Peyer's patch (tissue), 4 donors: ENCODE results near the gene RARB. TPM values are rescaled to one million over a fixed set of nuclear protein-coding genes. Genes with fewer than 3 reads are reported as not detected.

Experiments
- DNase-seq, 3 donors: peaks; one replicate each; pipeline ENCODE4 v3.0.0-alpha.2; 2017 to 2019
- H3K27ac ChIP-seq, 4 donors: fragments of 200-600 bp; sonication (generic); one replicate each; pipeline ENCODE4 v1.5.1; 2016 to 2019
- H3K27me3 ChIP-seq, 2 donors: fragments of 200-600 bp; sonication (generic); one replicate each; pipeline ENCODE4 v1.5.1; 2019
- H3K36me3 ChIP-seq, 3 donors: fragments of 200-600 bp; sonication (generic); one replicate each; pipeline ENCODE4 v1.5.1; 2016 to 2019
- H3K4me1 ChIP-seq, 4 donors: fragments of 200-600 bp; sonication (generic); one replicate each; pipeline ENCODE4 v1.5.1; 2016 to 2019
- H3K4me3 ChIP-seq, 4 donors: fragments of 200-600 bp; sonication (generic); 1 replicate in 3 of 4; 2 replicates in 1 of 4; pipeline ENCODE4 v1.5.1; 2016 to 2019; ENCODE audit warnings: mild to moderate bottlenecking in 1 of 4
- H3K9me3 ChIP-seq, 4 donors: fragments of 200-600 bp; sonication (generic); one replicate each; pipeline ENCODE4 v1.5.1; 2016 to 2019; ENCODE audit warnings: mild to moderate bottlenecking in 1 of 4
- POLR2A ChIP-seq, 2 donors: fragments of 450-650 bp; IDR thresholded peaks; one replicate each; pipeline ENCODE4 v1.5.1; 2017; ENCODE audit warnings: antibody characterized with exemption in 2 of 2, mild to moderate bottlenecking in 2 of 2, moderate library complexity in 2 of 2
- total RNA-seq, 4 donors: library from RNA; depleted of rRNA; stranded (reverse); fragments of >200 nt; gene quantifications; one replicate each; pipeline ENCODE4 v1.1.0, GENCODE V29; 2016
- TF ChIP-seq, protein P1 (sequence below), 6 experiments: fragments of 450-650 bp in 4 of 6; fragments of 200-600 bp in 2 of 6; sonication (generic) in 1 of 6; IDR thresholded peaks; one replicate each; pipeline ENCODE4 v1.5.1; 2017 to 2019; ENCODE audit warnings: antibody characterized with exemption in 6 of 6, mild to moderate bottlenecking in 3 of 6, moderate library complexity in 1 of 6

Gene RARB
- total RNA-seq, 4 donors from 2014 or later, result 0.53 to 4.1 (median 2.9) TPM

DNA sequence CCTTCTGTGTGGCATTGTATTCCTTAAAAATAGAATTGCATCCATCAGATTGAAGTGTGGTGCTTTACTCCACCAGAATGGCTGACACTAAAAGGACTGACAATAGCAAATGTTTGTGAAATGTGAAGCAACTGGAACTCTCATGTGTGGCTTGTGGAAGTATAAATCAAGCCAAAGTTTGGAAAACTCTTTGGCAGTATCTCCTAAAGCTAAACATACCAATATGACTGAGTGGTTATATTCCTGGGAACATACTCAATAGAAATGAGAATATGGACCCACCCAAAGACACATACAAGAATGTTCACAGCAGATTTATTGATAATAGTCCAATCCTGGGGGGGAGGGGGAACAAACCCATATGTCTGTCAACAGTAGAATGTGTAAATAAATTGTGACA is 87.1 kb downstream of the RARB start:
- H3K27me3 ChIP-seq, result no peaks in the 10 kb centered on the region
- H3K27ac ChIP-seq, result no peak overlapping the region
- no peaks in the 10 kb centered on the region for H3K9me3 ChIP-seq
- H3K36me3 ChIP-seq, result no peaks in the 10 kb centered on the region
- DNase-seq, result no peak
- TF ChIP-seq POLR2A (IDR thresholded peaks at IDR 0.05), result no peak
- TF ChIP-seq, protein P1, sequence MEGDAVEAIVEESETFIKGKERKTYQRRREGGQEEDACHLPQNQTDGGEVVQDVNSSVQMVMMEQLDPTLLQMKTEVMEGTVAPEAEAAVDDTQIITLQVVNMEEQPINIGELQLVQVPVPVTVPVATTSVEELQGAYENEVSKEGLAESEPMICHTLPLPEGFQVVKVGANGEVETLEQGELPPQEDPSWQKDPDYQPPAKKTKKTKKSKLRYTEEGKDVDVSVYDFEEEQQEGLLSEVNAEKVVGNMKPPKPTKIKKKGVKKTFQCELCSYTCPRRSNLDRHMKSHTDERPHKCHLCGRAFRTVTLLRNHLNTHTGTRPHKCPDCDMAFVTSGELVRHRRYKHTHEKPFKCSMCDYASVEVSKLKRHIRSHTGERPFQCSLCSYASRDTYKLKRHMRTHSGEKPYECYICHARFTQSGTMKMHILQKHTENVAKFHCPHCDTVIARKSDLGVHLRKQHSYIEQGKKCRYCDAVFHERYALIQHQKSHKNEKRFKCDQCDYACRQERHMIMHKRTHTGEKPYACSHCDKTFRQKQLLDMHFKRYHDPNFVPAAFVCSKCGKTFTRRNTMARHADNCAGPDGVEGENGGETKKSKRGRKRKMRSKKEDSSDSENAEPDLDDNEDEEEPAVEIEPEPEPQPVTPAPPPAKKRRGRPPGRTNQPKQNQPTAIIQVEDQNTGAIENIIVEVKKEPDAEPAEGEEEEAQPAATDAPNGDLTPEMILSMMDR (IDR thresholded peaks at IDR 0.05), result no peak
- H3K4me1 ChIP-seq, result no peaks in the 10 kb centered on the region
- H3K4me3 ChIP-seq, result no peak overlapping the region

DNA sequence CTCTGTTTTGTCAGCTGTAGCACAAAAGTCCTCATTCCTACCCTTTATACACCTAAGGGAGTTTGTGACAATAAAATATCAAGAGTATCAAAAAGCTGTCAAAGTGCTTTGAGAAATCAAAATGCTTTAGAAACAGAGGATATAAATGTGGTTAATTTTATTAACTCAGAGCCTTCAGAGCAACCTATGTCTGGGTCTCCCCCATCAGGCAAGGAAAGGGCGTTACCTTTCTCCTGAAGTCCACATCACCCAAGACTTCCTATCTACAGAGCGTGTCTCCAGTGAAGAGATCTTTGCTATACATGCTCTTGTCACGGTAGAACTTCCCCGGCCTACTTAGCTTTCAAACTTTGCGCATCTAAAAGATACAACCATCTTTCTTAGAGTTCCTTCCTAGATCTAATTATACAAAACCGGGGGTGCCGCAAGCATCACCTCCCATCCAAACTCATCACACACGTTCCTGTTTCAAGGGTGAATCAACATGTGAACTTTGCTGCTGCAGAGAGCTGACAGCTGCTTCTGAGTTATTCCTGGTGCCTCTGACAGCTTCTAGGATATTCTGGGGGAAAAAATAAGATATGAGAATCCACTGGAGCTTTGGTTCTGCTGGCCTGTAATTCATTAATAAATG is 93.0 kb downstream of the RARB start:
- no peaks in the 10 kb centered on the region for H3K9me3 ChIP-seq
- H3K36me3 ChIP-seq, result no peaks in the 10 kb centered on the region
- H3K27me3 ChIP-seq, result no peaks in the 10 kb centered on the region
- no peak overlapping the region for H3K4me3 ChIP-seq
- TF ChIP-seq, protein P1 (IDR thresholded peaks at IDR 0.05), result no peak
- no peak for TF ChIP-seq POLR2A (IDR thresholded peaks at IDR 0.05)
- H3K27ac ChIP-seq, result no peak overlapping the region
- DNase-seq, result no peak
- H3K4me1 ChIP-seq, result no peaks in the 10 kb centered on the region

DNA sequence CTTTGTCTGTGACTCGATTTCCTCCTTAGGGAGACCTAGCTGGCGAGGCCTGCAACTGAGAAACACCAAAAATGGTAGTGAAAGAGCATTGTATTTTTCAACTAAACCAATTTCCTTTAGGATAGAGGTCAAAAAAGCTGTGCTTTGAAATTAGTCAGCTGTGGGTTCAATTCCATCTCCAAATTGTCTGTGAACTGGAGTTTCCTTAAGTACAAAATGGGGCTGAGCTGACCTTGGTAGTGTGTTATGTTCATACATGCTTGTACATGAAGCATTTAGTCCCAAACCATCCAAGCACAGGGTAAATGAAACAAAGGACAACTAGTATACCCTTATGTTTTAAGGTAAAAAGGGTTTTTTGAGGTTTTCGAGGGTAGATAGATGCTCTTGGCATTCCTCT is 99.3 kb downstream of the RARB start:
- Histone ChIP-seq H3K4me1 (no peaks in the 10 kb centered on the region), H3K27me3 (no peaks in the 10 kb centered on the region), H3K27ac (no peak overlapping the region), H3K36me3 (no peaks in the 10 kb centered on the region), H3K4me3 (no peak overlapping the region), H3K9me3 (peaks cover 0 to 1% (median 0%) of the 10 kb centered on the region in 4 donors)
- DNase-seq, result no peak
- TF ChIP-seq, protein P1 (IDR thresholded peaks at IDR 0.05), result no peak
- no peak for TF ChIP-seq POLR2A (IDR thresholded peaks at IDR 0.05)

DNA sequence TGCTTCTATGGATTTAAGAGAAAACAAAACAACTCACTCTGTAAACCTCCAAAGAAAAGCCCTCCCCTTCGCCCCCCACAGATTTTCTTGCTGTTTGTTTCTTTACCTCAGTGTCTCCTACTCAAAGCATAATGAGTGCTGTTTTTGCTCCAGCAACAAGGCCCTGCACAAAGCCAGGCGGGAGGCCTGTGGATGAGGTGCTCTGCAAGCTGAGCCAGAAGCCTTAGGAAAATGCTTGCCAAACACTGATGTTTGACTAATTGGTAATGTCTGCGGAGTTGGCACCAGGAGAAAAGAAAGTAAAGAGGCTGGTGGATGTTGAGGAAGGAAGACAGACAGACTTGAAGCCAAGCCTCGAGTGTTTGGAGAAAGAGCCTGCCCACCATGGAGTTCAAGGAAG is 99.7 kb downstream of the RARB start:
- Histone ChIP-seq H3K9me3 (peaks cover 0 to 6% (median 0%) of the 10 kb centered on the region in 4 donors), H3K36me3 (no peaks in the 10 kb centered on the region), H3K4me1 (no peaks in the 10 kb centered on the region), H3K27me3 (no peaks in the 10 kb centered on the region), H3K4me3 (no peak overlapping the region), H3K27ac (no peak overlapping the region)
- TF ChIP-seq POLR2A (IDR thresholded peaks at IDR 0.05), result no peak
- TF ChIP-seq, protein P1 (IDR thresholded peaks at IDR 0.05), result no peak
- no peak for DNase-seq

DNA sequence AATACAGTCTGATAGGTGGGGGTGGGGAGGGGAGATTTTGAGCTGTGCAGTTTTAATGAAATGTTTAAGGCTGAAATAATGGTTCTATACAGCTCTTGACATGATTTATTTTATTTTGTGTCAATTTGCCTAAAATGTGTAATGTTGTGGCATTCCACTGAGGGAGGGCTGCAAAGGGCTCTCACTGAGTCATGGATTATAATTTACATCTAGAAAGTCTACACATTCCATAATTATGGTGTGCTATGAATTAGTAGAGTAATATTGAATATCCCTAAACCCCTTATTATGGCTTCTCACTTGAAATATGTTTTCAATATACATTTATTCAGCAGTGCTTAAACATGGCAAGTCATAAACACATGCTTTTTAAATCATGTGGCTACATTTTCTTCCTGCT is 103.9 kb downstream of the RARB start:
- Histone ChIP-seq H3K27ac (no peak overlapping the region), H3K27me3 (no peaks in the 10 kb centered on the region), H3K9me3 (peaks cover 0 to 7% (median 0%) of the 10 kb centered on the region in 4 donors), H3K36me3 (no peaks in the 10 kb centered on the region), H3K4me1 (no peaks in the 10 kb centered on the region), H3K4me3 (no peak overlapping the region)
- DNase-seq, result no peak
- TF ChIP-seq POLR2A (IDR thresholded peaks at IDR 0.05), result no peak
- TF ChIP-seq, protein P1 (IDR thresholded peaks at IDR 0.05), result no peak
